ENCODE results near the gene FBXL19. TPM values are rescaled to one million over a fixed set of nuclear protein-coding genes. Genes with fewer than 3 reads are reported as not detected.

FBXL19 gene
- total RNA-seq, 4 donors from 2014 or later: 4.7 to 9.1 (median 6.9) TPM

- TF ChIP-seq, protein P1, sequence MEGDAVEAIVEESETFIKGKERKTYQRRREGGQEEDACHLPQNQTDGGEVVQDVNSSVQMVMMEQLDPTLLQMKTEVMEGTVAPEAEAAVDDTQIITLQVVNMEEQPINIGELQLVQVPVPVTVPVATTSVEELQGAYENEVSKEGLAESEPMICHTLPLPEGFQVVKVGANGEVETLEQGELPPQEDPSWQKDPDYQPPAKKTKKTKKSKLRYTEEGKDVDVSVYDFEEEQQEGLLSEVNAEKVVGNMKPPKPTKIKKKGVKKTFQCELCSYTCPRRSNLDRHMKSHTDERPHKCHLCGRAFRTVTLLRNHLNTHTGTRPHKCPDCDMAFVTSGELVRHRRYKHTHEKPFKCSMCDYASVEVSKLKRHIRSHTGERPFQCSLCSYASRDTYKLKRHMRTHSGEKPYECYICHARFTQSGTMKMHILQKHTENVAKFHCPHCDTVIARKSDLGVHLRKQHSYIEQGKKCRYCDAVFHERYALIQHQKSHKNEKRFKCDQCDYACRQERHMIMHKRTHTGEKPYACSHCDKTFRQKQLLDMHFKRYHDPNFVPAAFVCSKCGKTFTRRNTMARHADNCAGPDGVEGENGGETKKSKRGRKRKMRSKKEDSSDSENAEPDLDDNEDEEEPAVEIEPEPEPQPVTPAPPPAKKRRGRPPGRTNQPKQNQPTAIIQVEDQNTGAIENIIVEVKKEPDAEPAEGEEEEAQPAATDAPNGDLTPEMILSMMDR (IDR thresholded peaks at IDR 0.05): no peak
- no peak for DNase-seq (ENCODE audit: low spot score)
- ATAC-seq (ENCODE audit: low FRiP score): no peak
These were observed 10.5 kb upstream of the FBXL19 start for GRCh38 chr16:30912794-30913412.

GRCh38 chr16:30914830-30915229, 8.5 kb upstream of the FBXL19 start:
- DNase-seq (ENCODE audit: low spot score) (no peak), ATAC-seq (ENCODE audit: low FRiP score) (no peak)
- TF ChIP-seq, protein P1 (IDR thresholded peaks at IDR 0.05): no peak

DNA sequence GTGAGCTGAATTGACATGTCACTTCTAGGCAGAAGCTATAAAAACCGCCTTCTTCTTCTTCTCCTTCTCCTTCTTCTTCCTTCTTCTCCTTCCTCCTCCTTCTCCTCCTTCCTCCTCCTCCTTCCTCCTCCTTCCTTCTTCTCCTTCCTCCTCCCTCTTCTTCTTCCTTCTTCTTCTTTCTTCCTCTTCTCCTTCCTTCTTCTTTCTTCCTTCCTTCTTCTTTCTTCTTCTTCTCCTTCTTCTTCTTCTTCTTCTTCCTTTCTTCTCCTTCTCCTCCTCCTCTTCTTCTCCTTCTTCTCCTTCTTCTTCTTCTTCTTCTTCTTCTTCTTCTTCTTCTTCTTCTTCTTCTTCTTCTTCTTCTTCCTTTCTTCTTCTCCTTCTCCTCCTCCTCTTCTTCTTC, 4.8 kb upstream of the FBXL19 start:
- TF ChIP-seq, protein P1 (IDR thresholded peaks at IDR 0.05): no peak
- no peak for DNase-seq (ENCODE audit: low spot score)
- no peak for ATAC-seq (ENCODE audit: low FRiP score)

DNA sequence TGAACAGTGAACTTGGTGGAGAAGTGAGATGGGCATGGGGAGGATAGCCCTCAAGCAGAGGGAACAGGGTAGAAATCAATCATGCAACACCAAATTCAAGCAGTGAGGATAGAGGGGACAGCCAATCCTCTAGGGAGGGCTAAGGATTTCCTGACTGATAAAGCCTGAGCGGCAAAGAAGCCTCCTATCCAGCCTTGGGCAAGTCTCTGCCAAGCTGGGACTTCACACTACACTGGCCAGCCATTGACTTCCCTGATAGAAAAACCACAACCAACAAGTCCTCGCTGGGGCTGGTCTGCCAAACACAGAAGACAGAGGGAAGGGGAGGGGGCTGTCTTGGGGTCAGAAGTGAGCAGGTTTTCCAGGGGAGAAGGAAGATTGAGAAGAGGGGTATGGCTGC, 2.5 kb upstream of the FBXL19 start:
- ATAC-seq (ENCODE audit: low FRiP score) (no peak), DNase-seq (ENCODE audit: low spot score) (no peak)
- TF ChIP-seq, protein P1 (IDR thresholded peaks at IDR 0.05): no peak

GRCh38 chr16:30921459-30921747, 2.0 kb upstream of the FBXL19 start:
- ATAC-seq (ENCODE audit: low FRiP score): no peak

DNA sequence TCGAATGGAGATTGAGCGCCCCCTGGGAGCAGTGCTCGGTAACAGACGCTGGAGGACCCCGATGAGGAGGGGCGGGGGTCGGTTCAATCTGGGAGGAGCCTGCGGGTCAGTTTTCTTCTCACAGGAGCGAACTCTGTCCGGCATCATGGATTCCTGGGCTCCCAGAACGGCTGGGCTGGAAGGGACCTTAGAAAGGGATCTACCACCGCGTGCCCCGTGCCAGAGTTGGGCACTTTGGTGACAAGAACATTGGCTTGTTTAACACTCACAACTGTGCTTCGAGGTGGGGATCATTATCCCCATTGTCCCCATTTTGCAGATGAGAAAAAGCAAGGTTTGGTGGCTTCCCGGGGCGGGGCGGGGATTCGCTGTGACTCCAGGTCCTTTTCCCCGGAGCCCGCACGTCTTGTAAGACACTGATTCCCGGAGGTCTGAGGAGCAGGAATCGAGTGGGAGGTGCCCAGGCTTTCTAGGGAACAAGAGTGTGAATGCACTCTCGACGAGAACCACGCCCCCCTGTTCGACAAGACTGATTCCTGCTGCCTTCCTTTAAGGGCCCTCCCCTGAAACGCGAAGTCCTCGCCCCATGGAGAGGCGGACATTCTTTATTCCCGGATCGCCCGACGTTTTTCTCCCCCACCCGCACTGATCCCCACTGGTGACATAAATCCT, 1.5 kb upstream of the FBXL19 start:
- DNase-seq (ENCODE audit: low spot score) (peak; percentile 87), ATAC-seq (ENCODE audit: low FRiP score) (peak; percentile 39)
- TF ChIP-seq, protein P1 (IDR thresholded peaks at IDR 0.05): peak in 2 of 3 donors; percentile 3 to 64

More at GRCh38 chr16:30921459-30921747, 2.0 kb upstream of the FBXL19 start:
- DNase-seq (ENCODE audit: low spot score): no peak
- TF ChIP-seq, protein P1 (IDR thresholded peaks at IDR 0.05): no peak

- peak; percentile 89 for ATAC-seq (ENCODE audit: low FRiP score)
- TF ChIP-seq, protein P1 (IDR thresholded peaks at IDR 0.05): no peak
- peak; percentile 96 for DNase-seq (ENCODE audit: low spot score)
These were observed 882 bp upstream of the FBXL19 start for GRCh38 chr16:30922420-30922959.
